CD4-positive, alpha-beta T cell treated with Interleukin-21 for 1 hour (primary cell): ENCODE measurements around the gene CASKIN1.

ENCODE experiments used
- DNase-seq: peaks from one replicate; pipeline ENCODE4 v3.0.0-alpha.2; 2020

Gene CASKIN1

DNA sequence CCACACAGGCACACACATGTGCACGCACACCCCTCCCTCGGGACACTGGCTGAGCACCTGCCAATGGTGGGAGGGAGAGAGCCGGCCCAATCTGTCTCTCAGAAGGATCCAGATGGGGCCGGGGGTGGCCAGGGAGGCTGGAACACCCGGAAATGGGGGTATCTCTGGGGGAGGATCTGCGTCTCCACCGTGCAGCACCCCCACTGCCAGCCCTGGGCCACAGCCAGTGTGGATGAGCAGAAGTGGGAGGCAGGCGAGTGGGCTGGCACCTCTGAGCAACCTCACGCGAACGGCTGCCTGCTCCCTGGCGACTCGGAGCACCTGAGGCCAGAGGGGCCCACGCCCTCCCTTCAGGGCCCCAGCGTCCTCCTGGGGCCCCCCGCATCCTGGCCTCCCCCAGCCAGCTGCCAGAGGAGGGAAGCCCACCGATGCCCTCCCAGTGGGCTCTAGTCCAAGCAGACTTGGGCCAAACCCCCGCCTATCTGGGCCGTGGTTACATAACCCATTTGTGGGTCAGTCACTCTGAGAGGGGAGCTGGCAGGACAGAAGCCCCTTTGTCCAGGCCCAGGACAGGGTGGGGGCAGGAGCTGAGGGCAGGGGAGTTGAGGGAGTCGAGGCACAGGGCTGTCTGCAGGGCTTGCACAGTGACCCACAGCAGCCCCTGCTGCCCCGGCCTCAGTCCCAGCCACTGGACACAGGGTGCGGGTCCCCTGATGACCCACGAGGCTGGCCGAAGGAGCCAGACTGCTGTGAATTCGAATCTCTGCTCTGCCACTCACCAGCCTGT is 5.6 kb downstream of the CASKIN1 start:
- no peak for DNase-seq

DNA sequence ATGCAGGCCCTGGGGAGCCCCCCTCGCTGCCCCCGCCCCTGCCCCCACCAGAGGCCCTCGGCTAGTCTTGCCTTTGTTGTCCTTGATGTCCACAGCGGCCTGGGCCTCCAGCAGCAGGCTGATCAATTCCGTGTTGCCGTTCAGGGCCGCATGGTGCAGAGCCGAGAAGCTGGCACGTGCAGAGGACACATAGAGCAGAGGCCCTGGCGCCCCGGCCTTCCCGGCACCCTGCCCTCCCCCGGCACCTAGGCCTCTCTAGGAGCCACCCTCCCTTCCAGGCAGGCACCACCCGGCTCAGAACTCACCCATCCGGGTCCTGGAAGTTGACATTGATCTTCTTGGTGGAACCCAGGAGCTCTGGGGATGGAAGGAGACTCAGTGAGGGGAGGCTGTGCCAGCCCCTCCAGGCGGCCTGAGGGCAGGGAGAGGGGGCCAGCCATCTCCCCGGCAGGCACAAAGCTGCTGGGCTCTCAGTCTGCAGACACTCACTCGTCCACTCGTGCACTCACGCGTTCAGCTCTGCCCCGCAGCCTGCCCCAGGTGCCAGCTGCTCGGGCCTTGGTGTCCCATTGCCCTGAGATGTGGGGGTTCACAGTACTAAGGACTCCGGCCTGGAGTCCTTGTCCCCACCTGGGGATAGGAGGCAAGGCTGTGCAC is 6.3 kb downstream of the CASKIN1 start:
- no peak for DNase-seq

DNA sequence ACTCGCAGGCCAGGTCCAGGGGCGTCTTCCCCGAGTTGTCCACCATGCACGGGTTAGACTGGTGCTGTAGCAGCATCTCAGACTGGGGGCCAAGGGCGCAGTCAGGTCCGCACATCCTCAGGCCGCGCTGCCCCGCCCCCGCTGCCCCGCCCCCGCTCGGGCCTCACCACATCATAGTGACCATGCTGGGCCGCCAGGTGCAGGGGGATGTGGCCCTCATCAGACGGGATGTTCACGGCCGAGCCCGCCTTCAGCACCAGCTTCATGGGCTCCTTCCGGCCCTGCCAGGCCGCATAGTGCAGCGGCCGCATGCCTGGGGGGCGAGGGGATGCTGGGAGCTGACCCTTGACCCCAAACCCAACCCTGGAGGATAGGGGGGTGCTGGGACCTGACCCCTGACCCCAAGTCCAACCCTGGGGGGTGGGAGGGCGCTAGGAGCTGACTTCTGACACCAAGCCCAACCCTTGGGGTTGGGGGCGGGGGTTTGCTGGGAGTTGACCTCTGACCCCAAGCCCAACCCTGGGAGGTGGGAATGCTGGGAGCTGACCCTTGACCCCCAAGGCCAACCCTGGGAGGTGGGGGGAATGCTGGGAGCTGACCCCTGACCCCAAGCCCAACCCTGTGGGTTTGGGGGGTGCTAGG is 7.0 kb downstream of the CASKIN1 start:
- DNase-seq = no peak

DNA sequence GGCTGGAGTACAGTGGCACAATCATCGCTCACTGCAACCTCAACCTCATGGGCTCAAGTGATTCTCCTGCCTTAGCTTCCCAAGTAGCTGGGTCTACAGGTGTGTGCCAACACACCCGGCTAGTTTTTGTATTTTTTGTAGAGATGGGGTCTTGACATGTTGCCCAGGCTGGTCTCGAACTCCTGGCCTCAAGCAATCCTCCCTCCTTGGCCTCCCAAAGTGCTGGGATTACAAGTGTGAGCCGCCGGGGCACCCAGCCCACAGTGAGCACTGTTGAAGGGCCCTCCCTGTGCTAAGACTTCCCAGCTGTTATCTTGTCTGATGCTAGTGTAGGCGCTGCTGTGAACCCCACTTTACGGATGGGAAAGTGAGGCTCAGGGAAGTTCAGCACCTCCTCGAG is 8.0 kb downstream of the CASKIN1 start:
- DNase-seq = no peak

DNA sequence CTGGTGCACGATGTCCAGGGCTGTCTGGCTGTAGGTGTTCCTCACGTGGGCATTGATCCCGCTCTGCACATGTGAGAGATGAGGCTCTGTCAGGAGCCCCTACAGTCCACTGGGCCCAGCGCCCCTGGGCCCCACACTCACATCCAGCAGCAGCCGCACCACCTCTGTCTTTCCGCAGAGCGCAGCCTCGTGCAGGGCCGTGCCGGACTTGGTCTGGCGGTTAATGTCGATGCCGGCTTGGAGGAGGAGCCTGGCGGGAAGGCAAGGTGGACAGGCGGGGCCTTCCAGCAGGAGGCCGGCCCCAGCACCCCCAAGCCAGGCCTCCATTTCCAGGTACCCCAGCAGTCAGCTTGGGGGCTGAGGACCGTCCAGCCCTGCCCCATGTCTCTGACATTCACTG is 9.2 kb downstream of the CASKIN1 start:
- DNase-seq = no peak

DNA sequence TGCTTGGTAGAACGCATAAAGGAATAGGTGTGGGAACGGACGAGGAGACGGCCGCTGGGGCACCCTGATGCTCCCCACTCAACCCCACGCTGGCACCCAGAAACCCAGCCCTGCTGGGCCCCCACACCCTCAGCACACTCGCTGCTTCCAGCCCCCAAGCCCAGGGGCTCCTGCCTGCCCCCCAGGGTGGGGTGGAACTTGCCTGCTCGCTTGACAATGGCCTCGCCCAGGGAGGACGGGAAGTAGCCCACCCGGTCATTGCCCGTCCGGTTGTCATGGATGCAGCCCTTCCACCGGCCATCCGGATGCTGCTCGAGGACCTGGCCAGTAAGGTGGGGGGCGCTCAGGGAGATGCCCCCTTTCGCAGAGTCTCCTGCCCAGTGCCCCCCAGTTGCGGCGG is 9.9 kb downstream of the CASKIN1 start:
- no peak for DNase-seq

GRCh38 chr16:2186064-2186463 is 10.3 kb downstream of the CASKIN1 start:
- DNase-seq = no peak

- DNase-seq = no peak
Observed at GRCh38 chr16:2184962-2185361, 11.4 kb downstream of the CASKIN1 start.

DNA sequence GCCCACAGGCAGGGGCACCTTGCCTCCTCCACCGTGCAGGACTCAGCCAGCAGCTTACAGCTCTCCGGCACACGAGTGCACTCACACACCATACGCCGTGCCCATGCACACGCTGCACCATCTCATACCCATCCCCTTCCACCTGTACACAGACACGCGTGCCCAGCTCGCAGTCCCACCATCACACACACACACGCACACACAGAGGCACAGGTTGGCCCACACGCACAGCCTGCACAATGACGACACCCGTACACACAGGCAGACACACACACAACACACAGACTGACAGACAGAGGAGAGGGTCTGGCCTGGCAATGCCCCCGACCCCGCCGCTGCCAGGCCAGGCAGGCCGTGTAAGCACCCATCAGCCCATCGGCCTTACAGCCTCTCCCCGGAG is 12.1 kb downstream of the CASKIN1 start:
- DNase-seq = no peak

DNA sequence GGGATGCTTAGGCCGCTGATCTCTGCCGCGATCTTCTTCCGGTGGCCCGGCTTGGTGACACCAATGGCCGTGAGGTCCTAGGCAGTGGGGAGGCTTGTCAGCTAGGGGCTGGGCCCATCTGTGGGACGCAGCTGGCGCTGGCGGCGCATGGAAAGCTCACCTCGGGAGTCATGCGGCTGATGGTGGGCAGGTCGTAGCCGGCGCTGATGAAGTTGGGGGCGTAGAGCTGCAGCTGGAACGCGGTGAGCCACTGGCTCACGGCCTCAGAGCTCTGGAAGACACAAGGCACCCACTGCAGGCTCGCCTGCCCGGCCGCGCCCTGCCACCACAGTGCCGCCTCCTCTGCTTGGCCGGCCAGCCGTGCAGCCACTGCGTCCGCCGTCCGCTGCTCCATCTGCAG is 12.7 kb downstream of the CASKIN1 start:
- no peak for DNase-seq

GRCh38 chr16:2181952-2182351 is 14.5 kb downstream of the CASKIN1 start:
- no peak for DNase-seq

GRCh38 chr16:2180962-2181923 is 15.2 kb downstream of the CASKIN1 start:
- DNase-seq = no peak

- no peak for DNase-seq
Observed at GRCh38 chr16:2180461-2180860, 15.9 kb downstream of the CASKIN1 start.

DNA sequence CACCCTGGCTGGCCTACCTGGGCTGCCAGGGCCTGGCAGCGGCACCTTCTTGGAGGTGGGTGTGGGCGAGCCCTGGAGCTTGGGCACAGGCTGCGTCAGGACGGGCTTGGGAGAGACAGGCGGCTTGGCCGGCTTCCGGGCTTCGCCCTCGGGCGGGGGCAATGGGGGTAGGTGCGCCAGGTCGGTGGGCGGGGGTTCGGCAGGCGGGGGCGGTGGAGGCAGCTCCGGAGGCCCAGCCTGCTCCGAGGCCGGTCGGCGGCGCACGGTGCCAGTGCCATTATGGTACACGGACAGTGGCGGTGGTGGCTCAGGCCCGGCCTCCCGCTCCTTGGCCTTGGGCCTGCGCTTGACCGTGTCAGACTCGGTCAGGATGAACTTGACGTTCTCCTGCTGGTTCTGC is 16.8 kb downstream of the CASKIN1 start:
- DNase-seq = no peak

GRCh38 chr16:2179107-2179501 is 17.3 kb downstream of the CASKIN1 start:
- DNase-seq = no peak

DNA sequence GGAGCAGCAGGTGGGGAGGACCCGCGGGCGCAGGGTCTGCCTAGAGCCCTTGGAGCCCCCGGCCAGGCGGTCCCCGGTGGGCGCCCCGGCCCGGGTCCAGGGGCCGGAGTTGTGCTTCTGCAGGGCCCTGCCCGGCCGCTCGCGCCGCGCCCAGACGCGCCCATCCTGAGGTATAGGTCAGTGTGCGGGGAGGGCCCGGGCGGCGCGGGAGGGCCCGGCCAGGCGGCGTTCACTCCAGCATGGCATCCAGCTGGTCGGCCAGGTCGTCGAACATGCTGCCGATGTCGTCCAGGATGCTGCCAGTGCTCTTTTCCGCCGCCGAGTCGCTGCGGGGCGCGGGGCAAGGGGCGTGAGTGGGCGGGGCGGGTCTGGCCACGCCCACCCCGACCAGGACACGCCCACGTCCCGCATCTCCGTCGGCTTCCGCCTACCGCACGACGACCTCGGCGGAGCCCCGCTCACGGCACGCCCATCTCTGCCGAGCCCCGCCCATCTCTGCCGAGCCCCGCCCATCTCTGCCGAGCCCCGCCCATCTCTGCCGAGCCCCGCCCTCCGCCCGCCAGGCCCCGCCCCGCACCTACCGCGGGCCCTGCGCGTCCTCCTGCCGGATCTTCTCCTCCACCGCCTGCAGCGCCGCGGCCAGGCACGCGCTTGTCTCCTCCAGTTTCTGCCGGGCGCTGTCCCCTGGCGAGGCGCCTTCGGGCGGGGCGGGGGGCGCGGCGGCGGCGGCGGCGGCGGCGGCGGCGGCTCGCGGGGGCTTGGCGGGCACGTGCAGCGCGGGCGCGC is 17.9 kb downstream of the CASKIN1 start:
- peak; percentile 45 for DNase-seq

GRCh38 chr16:2177561-2177960 is 18.8 kb downstream of the CASKIN1 start:
- DNase-seq = no peak

GRCh38 chr16:2177101-2177500 is 19.3 kb downstream of the CASKIN1 start:
- no peak for DNase-seq

GRCh38 chr16:2176047-2176446 is 20.4 kb downstream of the CASKIN1 start:
- no peak for DNase-seq

DNA sequence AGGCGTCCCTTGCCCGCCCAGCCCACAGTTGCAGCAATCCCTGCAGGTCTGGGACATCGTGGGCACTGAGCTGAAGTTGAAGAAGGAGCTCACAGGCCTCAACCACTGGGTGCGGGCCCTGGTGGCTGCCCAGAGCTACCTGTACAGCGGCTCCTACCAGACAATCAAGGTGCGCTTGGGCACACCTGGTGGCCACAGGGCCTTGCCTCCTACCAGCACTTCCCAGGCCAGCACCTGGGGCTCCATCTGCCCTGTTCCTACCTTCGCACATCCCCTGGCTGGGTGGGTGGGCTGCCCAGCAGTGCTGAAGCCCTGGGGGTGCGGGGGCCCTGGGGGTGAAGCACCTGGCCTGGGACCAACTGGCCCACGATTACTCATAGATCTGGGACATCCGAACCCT is 21.0 kb downstream of the CASKIN1 start:
- DNase-seq = no peak

- no peak for DNase-seq
Observed at GRCh38 chr16:2174396-2175131, 21.8 kb downstream of the CASKIN1 start.
